Pancreas (tissue), 10 donors: ENCODE measurements around the gene ATP2A1. TPM values are rescaled to one million over a fixed set of nuclear protein-coding genes. Genes with fewer than 3 reads are reported as not detected.
"Not testable (repeated sequence)": the region's sequence is repeated elsewhere in the genome, so short reads cannot be mapped to it uniquely, and the experiment has no call there.

Source experiments
- ATAC-seq, 4 donors: fragments of 200-7000 bp; cut with Tn5 transposase; one replicate each; pipeline versions ENCODE4 v1.8.0 to v1.9.1; 2020; ENCODE audit warnings: mild to moderate bottlenecking in 4 of 4, moderate library complexity in 4 of 4
- DNase-seq, 6 donors: peaks; one replicate each; pipeline ENCODE4 v3.0.0-alpha.2; 2020
- FAIRE-seq: peaks from 2 replicates; lab custom pipeline; 2012; peaks lifted over from hg19 to GRCh38; lab: Jason Lieb, UNC
- H3K27ac ChIP-seq, 4 donors: fragments of 200-600 bp; sonication (generic); 1 replicate in 3 of 4; 2 replicates in 1 of 4; pipeline versions ENCODE4 v1.5.0 to v1.8.0; 2020
- H3K27me3 ChIP-seq, 4 donors: fragments of 200-600 bp; one replicate each; pipeline ENCODE4 v1.8.0; 2021
- H3K36me3 ChIP-seq, 3 donors: fragments of 200-600 bp; sonication (generic) in 1 of 3; one replicate each; pipeline versions ENCODE4 v1.5.0 to v1.8.0; 2020 to 2021
- H3K4me1 ChIP-seq, 3 donors: fragments of 200-600 bp; one replicate each; pipeline ENCODE4 v1.8.0; 2021
- H3K4me3 ChIP-seq, 4 donors: fragments of 200-600 bp; sonication (generic) in 2 of 4; one replicate each; pipeline versions ENCODE4 v1.5.0 to v1.8.0; 2020 to 2021
- H3K9me3 ChIP-seq, 4 donors: fragments of 200-600 bp; one replicate each; pipeline ENCODE4 v1.8.0; 2021
- CTCF ChIP-seq, 4 donors: fragments of 200-600 bp; sonication (generic) in 3 of 4; IDR thresholded peaks; one replicate each; pipeline versions ENCODE4 v1.5.0 to v1.8.0; 2021; ENCODE audit warnings: antibody characterized with exemption in 4 of 4
- WGBS, 2 donors: extraction: QIAGEN DNeasy Blood & Tissue Kit; methylation state at CpG; one replicate each; pipeline ENCODE4 v1.1.7; 2013; 5-methylcytosine and 5-hydroxymethylcytosine counted together
- intact Hi-C, 3 donors: fragments of 100-400 bp; cut with DNase I; formaldehyde crosslinking; loops; one replicate each; pipeline versions ENCODE4 v1.11.1 to v1.14.2; 2022
- polyA plus RNA-seq, 2 donors: library from polyadenylated mRNA; stranded (reverse); fragments of 200-250 nt; gene quantifications; one replicate each; pipeline ENCODE4 v1.2.3, GENCODE V29; 2013
- total RNA-seq, 6 donors: library from RNA; stranded (reverse); fragmentation: NEBNext Ultra II Directional in 4 of 6; extraction: Animal tissue kit (Norgen Biotek cat#: 25700) in 4 of 6; gene quantifications; one replicate each; pipeline versions ENCODE4 v1.2.1 to v1.2.4, GENCODE V29; 2021 to 2023
- donor health status: healthy with polysubstance abuse.
- donor health status: DM: no; HTN: no; CAD: no; lungs with moderate emphysema.
- donor health status: DM: no; HTN: no; CAD: no.
- donor health status: control.
- donor health status: control.
- donor health status: Bipolar disorder and iron deficiency.
- donor health status: DM: yes; HTN: yes; CAD: no.
- donor health status: DM: no; HTN: no; CAD: no.
- donor health status: DM: no; HTN: no; CAD: no.
- donor health status: DM: yes; HTN: yes; CAD: no.

ATP2A1 gene
- total and polyA plus RNA-seq, 8 donors, result 0.20 to 0.84 (median 0.35) TPM; not detected in 2

GRCh38 chr16:28882551-28883160 lies 4.4 kb downstream of the ATP2A1 start:
- no peaks in the 10 kb centered on the region for H3K36me3 ChIP-seq
- H3K4me1 ChIP-seq, result peaks cover 0 to 9% (median 0%) of the 10 kb centered on the region in 3 donors
- H3K27ac ChIP-seq, result no peak overlapping the region
- TF ChIP-seq CTCF (IDR thresholded peaks at IDR 0.05), result no peak
- 38% methylated on average over 17 to 24 of the region's 24 CpGs for WGBS, 2 donors
- H3K9me3 ChIP-seq, result no peaks in the 10 kb centered on the region
- no peak overlapping the region for H3K4me3 ChIP-seq
- DNase-seq (no peak), ATAC-seq (no peak), FAIRE-seq (no peak)
- intact Hi-C loops, result no loop called here
- no peaks in the 10 kb centered on the region for H3K27me3 ChIP-seq

GRCh38 chr16:28883221-28883996 lies 5.1 kb downstream of the ATP2A1 start:
- FAIRE-seq, result no peak
- Histone ChIP-seq H3K27ac (no peak overlapping the region), H3K36me3 (no peaks in the 10 kb centered on the region), H3K4me3 (no peak overlapping the region), H3K9me3 (no peaks in the 10 kb centered on the region), H3K27me3 (no peaks in the 10 kb centered on the region), H3K4me1 (peaks cover 0 to 9% (median 0%) of the 10 kb centered on the region in 3 donors)
- intact Hi-C loops, result no loop called here
- ATAC-seq, result no peak
- 52 to 54% methylated on average over 23 to 25 of the region's 25 CpGs for WGBS, 2 donors
- TF ChIP-seq CTCF (IDR thresholded peaks at IDR 0.05), result no peak
- no peak for DNase-seq

DNA sequence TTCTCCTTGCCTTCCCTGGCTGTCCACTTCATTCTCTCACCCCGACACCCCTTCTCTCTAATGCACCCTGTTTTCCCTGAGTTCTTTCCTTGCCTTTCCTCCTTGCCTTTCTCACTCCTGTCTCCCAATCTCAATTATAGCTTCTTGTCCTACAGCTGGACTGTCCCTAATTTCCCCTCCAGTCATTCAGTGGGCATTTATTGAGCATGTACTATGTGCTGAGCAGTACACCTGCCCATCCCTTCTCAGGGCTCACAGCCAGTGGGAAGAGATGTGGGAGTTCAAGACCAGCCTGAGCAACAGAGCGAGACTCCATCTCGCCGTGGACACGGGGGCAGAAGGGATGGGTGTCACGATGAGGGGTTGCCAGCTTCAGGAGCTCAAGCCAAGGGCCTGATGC lies 5.8 kb downstream of the ATP2A1 start:
- no peaks in the 10 kb centered on the region for H3K9me3 ChIP-seq
- FAIRE-seq (no peak), DNase-seq (no peak), ATAC-seq (no peak)
- intact Hi-C loops, result no loop called here
- no peaks in the 10 kb centered on the region for H3K36me3 ChIP-seq
- 78 to 88% methylated on average over 6 of the region's 6 CpGs for WGBS, 2 donors
- peaks cover 0 to 8% (median 0%) of the 10 kb centered on the region in 3 donors for H3K4me1 ChIP-seq
- H3K4me3 ChIP-seq, result no peak overlapping the region
- H3K27me3 ChIP-seq, result no peaks in the 10 kb centered on the region
- no peak for TF ChIP-seq CTCF (IDR thresholded peaks at IDR 0.05)
- no peak overlapping the region for H3K27ac ChIP-seq

GRCh38 chr16:28886945-28887344 lies 8.7 kb downstream of the ATP2A1 start:
- no peak for DNase-seq
- no peak for ATAC-seq
- no peaks in the 10 kb centered on the region for H3K27me3 ChIP-seq
- 65 to 74% methylated on average over 10 of the region's 10 CpGs for WGBS, 2 donors
- no peak for TF ChIP-seq CTCF (IDR thresholded peaks at IDR 0.05)
- H3K9me3 ChIP-seq, result no peaks in the 10 kb centered on the region
- no peaks in the 10 kb centered on the region for H3K36me3 ChIP-seq
- intact Hi-C loops, result no loop called here
- no peak overlapping the region for H3K4me3 ChIP-seq
- no peaks in the 10 kb centered on the region for H3K4me1 ChIP-seq
- H3K27ac ChIP-seq, result no peak overlapping the region
- no peak for FAIRE-seq

- intact Hi-C loops, ATAC-seq, H3K4me3 ChIP-seq, FAIRE-seq, H3K4me1 ChIP-seq, H3K9me3 ChIP-seq, H3K27ac ChIP-seq, H3K36me3 ChIP-seq, H3K27me3 ChIP-seq, DNase-seq: not testable (repeated sequence)
- WGBS, 2 donors, result 84 to 92% methylated on average over 5 of the region's 5 CpGs
These were observed 12.1 kb downstream of the ATP2A1 start for GRCh38 chr16:28890355-28890754.
